Measurements from ENCODE around the gene TIPARP.
"Not testable (repeated sequence)": the region's sequence is repeated elsewhere in the genome, so short reads cannot be mapped to it uniquely, and the experiment has no call there.

The TIPARP gene

GRCh38 chr3:156711944-156712343 is 37.6 kb downstream of the TIPARP start:
- not testable (repeated sequence) for DNase-seq (ENCODE audit: low read depth in 2 of 2)

DNA sequence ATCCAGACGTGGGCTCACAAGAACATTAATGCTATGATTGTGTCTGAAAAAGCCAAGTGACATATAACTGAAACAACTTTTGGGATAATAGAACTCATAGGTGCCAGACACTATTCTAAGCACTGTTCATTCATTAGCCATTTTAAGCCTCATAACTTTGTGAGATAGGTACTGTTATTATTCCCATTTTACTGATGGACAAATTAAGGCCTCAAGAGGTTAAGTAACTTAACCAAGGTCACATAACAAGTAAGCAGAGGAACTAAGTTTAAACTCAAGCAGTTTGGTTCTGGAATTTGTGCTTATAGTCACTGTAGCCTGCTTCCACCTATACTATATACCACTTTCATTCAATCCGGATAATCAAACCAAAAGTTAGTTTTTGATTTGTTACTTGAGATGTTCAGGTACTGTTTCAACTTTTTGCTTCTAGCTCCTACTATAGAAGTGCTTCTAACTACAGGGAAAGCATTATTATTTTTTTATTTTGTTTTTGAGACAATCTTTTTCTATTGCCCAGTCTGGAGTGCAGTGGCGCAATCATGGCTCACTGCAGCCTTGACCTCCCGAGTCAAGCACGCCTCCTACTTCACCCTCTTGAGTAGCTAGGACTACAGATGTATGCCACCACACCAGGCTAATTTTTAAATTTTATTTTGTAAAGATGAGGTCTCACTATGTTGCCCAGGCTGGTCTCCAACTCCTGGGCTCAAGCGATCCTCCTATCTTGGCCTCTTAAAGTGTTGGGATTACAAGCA is 41.9 kb downstream of the TIPARP start:
- DNase-seq (ENCODE audit: low read depth in 2 of 2) = no peak

GRCh38 chr3:156718622-156719306 is 44.4 kb downstream of the TIPARP start:
- DNase-seq (ENCODE audit: low read depth in 2 of 2) = no peak

GRCh38 chr3:156720826-156721225 is 46.4 kb downstream of the TIPARP start:
- DNase-seq (ENCODE audit: low read depth in 2 of 2) = no peak

GRCh38 chr3:156721687-156722618 is 47.6 kb downstream of the TIPARP start:
- DNase-seq (ENCODE audit: low read depth in 2 of 2) = no peak

- no peak for DNase-seq (ENCODE audit: low read depth in 2 of 2)
Observed at GRCh38 chr3:156723182-156723619, 48.8 kb downstream of the TIPARP start.

- no peak for DNase-seq (ENCODE audit: low read depth in 2 of 2)
Observed at GRCh38 chr3:156725682-156726081, 51.3 kb downstream of the TIPARP start.

DNA sequence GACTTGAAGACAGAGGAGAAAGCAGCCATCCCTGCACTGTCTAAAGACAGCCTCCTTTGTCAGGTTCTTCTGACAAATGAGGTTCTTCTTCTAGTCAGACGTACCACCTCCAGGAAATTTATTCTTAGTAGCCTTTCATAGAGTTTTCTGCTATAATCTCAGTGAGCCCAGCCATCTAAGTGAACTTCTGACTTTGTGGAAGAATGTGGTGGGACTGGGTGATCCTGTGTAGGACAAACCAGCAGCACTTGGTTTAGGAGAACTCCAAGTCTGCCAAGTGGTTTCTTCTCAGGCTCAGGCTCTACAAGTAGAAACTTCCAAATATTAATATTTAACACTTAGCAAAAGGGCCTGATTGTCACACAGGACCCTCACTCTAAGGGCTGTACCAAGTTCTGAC is 52.1 kb downstream of the TIPARP start:
- DNase-seq (ENCODE audit: low read depth in 2 of 2) = no peak

DNA sequence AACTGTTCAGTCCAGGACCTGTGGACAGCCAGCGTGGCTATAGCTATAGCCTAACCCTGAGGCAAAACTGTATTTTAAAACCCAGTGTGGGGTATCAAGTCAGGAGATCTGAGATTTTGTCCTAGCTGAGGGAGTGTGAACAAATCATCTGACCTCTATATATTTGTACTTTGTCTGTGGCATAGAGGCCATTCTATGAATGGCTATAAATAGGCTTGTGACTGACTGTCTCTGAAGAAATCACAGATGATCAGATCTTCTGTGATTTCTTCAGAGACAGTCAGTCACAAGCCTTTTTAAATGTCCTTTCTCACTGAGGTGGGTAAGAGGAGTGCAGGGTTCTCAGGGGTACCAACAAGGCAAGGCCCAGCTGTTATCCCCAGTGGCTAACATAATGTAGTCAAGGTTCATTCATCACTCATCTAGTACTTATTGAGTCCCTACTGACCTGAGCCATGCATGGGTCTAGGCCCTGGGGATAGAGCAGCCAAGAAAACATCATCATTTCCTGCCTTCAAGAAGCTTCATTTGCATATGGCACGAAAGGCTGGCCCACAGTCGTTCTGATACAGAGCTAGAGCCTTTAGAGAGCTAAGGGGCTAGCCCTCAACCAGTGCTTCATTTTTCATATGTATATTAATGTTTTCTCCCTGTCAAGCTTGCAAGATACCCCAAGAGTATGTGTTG is 53.3 kb downstream of the TIPARP start:
- no peak for DNase-seq (ENCODE audit: low read depth in 2 of 2)

GRCh38 chr3:156728267-156728985 is 54.0 kb downstream of the TIPARP start:
- DNase-seq (ENCODE audit: low read depth in 2 of 2) = no peak

- DNase-seq (ENCODE audit: low read depth in 2 of 2) = no peak
Observed at GRCh38 chr3:156729460-156730179, 55.2 kb downstream of the TIPARP start.

GRCh38 chr3:156731813-156732212 is 57.4 kb downstream of the TIPARP start:
- no peak for DNase-seq (ENCODE audit: low read depth in 2 of 2)

GRCh38 chr3:156732261-156732660 is 57.9 kb downstream of the TIPARP start:
- DNase-seq (ENCODE audit: low read depth in 2 of 2) = no peak

- no peak for DNase-seq (ENCODE audit: low read depth in 2 of 2)
Observed at GRCh38 chr3:156732715-156733421, 58.5 kb downstream of the TIPARP start.

DNA sequence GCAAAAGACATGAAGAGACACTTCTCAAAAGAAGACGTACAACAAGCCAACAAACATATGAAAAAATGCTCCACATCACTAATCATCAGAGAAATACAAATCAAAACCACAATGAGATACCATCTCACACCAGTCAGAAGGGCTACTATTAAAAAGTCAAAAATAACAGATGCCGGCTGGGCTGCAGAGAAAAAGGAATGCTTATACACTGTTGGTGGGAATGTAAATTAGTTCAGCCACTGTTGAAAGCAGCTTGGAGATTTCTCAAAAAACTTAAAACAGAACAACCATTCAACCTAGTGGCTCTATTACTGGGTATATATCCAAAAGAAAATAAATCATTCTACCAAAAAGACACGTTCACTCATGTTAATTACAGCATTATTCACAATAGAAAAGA is 60.3 kb downstream of the TIPARP start:
- not testable (repeated sequence) for DNase-seq (ENCODE audit: low read depth in 2 of 2)

- no peak for DNase-seq (ENCODE audit: low read depth in 2 of 2)
Observed at GRCh38 chr3:156735471-156735870, 61.1 kb downstream of the TIPARP start.

GRCh38 chr3:156737049-156737448 is 62.7 kb downstream of the TIPARP start:
- not testable (repeated sequence) for DNase-seq (ENCODE audit: low read depth in 2 of 2)

DNA sequence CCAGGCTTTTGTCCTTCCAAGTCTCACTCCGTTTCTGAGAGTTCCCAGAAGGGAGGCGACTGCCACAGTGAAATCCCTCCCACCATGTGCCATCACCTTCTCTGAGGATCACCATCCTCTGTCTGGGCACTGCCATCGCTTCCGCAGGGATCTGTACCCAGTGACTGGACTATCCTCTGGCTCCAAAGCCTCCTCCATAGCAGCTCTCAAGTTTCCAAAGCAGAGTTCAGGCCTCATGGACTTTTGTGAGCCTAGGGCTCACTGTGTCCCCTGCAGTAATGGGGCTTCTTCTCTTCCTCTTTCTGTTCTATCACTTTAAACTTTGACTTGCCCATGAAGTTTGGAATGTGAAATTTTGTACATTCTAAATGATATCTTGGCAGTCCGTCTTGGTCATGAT is 63.9 kb downstream of the TIPARP start:
- DNase-seq (ENCODE audit: low read depth in 2 of 2) = no peak

DNA sequence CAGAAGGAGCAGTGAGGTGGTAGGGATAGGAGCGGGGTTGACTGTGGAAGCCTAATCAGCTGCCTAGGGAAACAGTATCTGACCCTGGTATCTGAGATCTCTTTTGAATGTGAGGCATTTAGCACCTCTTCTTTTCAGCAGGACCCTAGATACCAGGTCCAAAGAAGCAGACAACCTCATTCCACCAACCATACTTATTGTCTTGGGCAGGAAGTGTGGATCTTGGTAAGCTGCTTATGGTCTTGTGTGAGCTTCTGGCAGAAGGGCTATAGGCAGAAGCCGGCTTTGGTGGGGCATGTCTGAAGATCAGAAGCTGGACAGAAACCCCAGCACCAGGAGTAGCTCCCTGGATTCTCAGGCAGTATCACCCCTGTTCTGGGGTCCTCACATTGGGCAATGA is 65.6 kb downstream of the TIPARP start:
- DNase-seq (ENCODE audit: low read depth in 2 of 2) = no peak

- DNase-seq (ENCODE audit: low read depth in 2 of 2) = not testable (repeated sequence)
Observed at GRCh38 chr3:156740581-156740980, 66.2 kb downstream of the TIPARP start.

Data from activated CD8-positive, alpha-beta memory T cell treated with anti-CD3 and anti-CD28 coated beads for 4 hours (primary cell).